IMR-90 (cell line): ENCODE data around the gene DNAH8. TPM values are rescaled to one million over a fixed set of nuclear protein-coding genes. Genes with fewer than 3 reads are reported as not detected.

Experiments used
- ATAC-seq: fragments of 200-7000 bp; cut with Tn5 transposase; 2 replicates; pipeline ENCODE4 v1.9.1; 2020; ENCODE audit warnings: low read depth, mild to moderate bottlenecking, moderate library complexity
- BruUV-seq: library from RNA; stranded (reverse); fragments of 400-500 nt; replicated peaks from 2 replicates; lab custom pipeline; 2021; lab: Mats Ljungman, UMichigan
- CTCF ChIA-PET: fragments of 300-600 bp; formaldehyde crosslinking; extraction: SDS; loops from one replicate; lab custom pipeline; 2021; ENCODE audit warnings: antibody characterized with exemption; lab: Yijun Ruan, JAX
- POLR2A ChIA-PET: fragments of 300-600 bp; sonication (Branson Sonifier 250); formaldehyde crosslinking; loops from one replicate; lab custom pipeline; 2022; ENCODE audit warnings: antibody characterized with exemption; ENCODE audit not compliant: unreplicated experiment; lab: Charles Lee
- DNase-seq: peaks from one replicate; pipeline ENCODE4 v3.0.0; 2013
- H2AFZ ChIP-seq: replicated peaks from 2 replicates; pipeline ENCODE3; 2013; ENCODE audit warnings: low read length, mild to moderate bottlenecking; ENCODE audit not compliant: poor library complexity
- H2AK5ac ChIP-seq: 2 replicates; pipeline ENCODE4 v1.6.1; 2013; ENCODE audit warnings: low read depth, low read length, inconsistent platforms
- H2AK9ac ChIP-seq: replicated peaks from 2 replicates; pipeline ENCODE3; 2013; ENCODE audit warnings: mild to moderate bottlenecking, low read depth, low read length, moderate library complexity; ENCODE audit not compliant: poor library complexity
- H2BK120ac ChIP-seq: 2 replicates; pipeline ENCODE4 v1.6.1; 2013; ENCODE audit warnings: low read depth, low read length, inconsistent platforms
- H2BK15ac ChIP-seq: 3 replicates; pipeline ENCODE4 v1.6.1; 2013; ENCODE audit warnings: low read depth, low read length, inconsistent platforms
- H2BK20ac ChIP-seq: 2 replicates; pipeline ENCODE4 v1.6.1; 2013; ENCODE audit warnings: low read depth, mild to moderate bottlenecking, inconsistent platforms, low read length, moderate library complexity
- H2BK5ac ChIP-seq: 2 replicates; pipeline ENCODE4 v1.6.1; 2013; ENCODE audit warnings: mild to moderate bottlenecking, low read depth, low read length, inconsistent platforms; ENCODE audit not compliant: poor library complexity, severe bottlenecking
- H3K14ac ChIP-seq: replicated peaks from 2 replicates; pipeline ENCODE4 v1.6.1; 2013; ENCODE audit warnings: low read depth, low read length, inconsistent platforms
- H3K18ac ChIP-seq: 2 replicates; pipeline ENCODE4 v1.6.1; 2013; ENCODE audit warnings: low read depth, low read length, control low read depth
- H3K23ac ChIP-seq: 2 replicates; pipeline ENCODE4 v1.6.1; 2013; ENCODE audit warnings: low read depth, low read length, inconsistent platforms
- H3K27ac ChIP-seq: 2 replicates; pipeline ENCODE4 v1.5.1; 2013; ENCODE audit warnings: mild to moderate bottlenecking, control low read depth, low read length; ENCODE audit not compliant: insufficient read depth
- H3K27me3 ChIP-seq: 2 replicates; pipeline ENCODE4 v1.6.1; 2013; ENCODE audit warnings: low read length; ENCODE audit not compliant: control insufficient read depth, insufficient read depth
- H3K36me3 ChIP-seq: 2 replicates; pipeline ENCODE4 v1.6.1; 2013; ENCODE audit warnings: low read length, mixed read lengths; ENCODE audit not compliant: control insufficient read depth, insufficient read depth
- H3K4ac ChIP-seq: 2 replicates; pipeline ENCODE4 v1.6.1; 2013; ENCODE audit warnings: low read depth, low read length, inconsistent platforms
- H3K4me1 ChIP-seq: 2 replicates; pipeline ENCODE4 v1.6.1; 2013; ENCODE audit warnings: low read length, mixed read lengths; ENCODE audit not compliant: control insufficient read depth, insufficient read depth
- H3K4me2 ChIP-seq: 2 replicates; pipeline ENCODE4 v1.6.1; 2013; ENCODE audit warnings: low read depth, mild to moderate bottlenecking, control low read depth, low read length, moderate library complexity
- H3K4me3 ChIP-seq: 2 replicates; pipeline ENCODE4 v1.5.1; 2013; ENCODE audit warnings: low read depth, mild to moderate bottlenecking, control low read depth, low read length, moderate library complexity; ENCODE audit not compliant: insufficient read depth
- H3K56ac ChIP-seq: 2 replicates; pipeline ENCODE4 v1.6.1; 2013; ENCODE audit warnings: low read length, inconsistent platforms; ENCODE audit not compliant: insufficient read depth; ENCODE audit errors: extremely low read depth
- H3K79me1 ChIP-seq, 2 experiments: 2 replicates each; pipeline ENCODE4 v1.6.1; 2013; ENCODE audit warnings: low read length in 2 of 2, inconsistent platforms in 1 of 2, low read depth in 1 of 2
- H3K9ac ChIP-seq: 2 replicates; pipeline ENCODE4 v1.6.1; 2013; ENCODE audit warnings: low read depth, low read length, control low read depth
- H3K9me1 ChIP-seq: 2 replicates; pipeline ENCODE4 v1.6.1; 2013; ENCODE audit warnings: low read length, inconsistent platforms; ENCODE audit not compliant: insufficient read depth
- H3K9me3 ChIP-seq: 2 replicates; pipeline ENCODE4 v1.6.1; 2013; ENCODE audit warnings: low read length; ENCODE audit not compliant: control insufficient read depth, insufficient read depth
- H4K20me1 ChIP-seq: 2 replicates; pipeline ENCODE4 v1.6.1; 2013; ENCODE audit warnings: low read length, inconsistent platforms; ENCODE audit not compliant: insufficient read depth
- H4K5ac ChIP-seq: 2 replicates; pipeline ENCODE4 v1.6.1; 2013; ENCODE audit warnings: mild to moderate bottlenecking, low read depth, low read length, control low read depth
- H4K8ac ChIP-seq, 2 experiments: 2 replicates each; pipeline ENCODE4 v1.6.1; 2013; ENCODE audit warnings: low read depth in 2 of 2, low read length in 2 of 2, control low read depth in 1 of 2, inconsistent platforms in 1 of 2
- H4K91ac ChIP-seq: 2 replicates; pipeline ENCODE4 v1.6.1; 2013; ENCODE audit warnings: low read depth, low read length, inconsistent platforms; ENCODE audit not compliant: insufficient read depth
- BHLHE40 ChIP-seq: fragments of 150-350 bp; IDR thresholded peaks from 2 replicates; pipeline ENCODE4 v1.6.1; 2016; ENCODE audit warnings: mild to moderate bottlenecking, low read depth, low read length
- CEBPB ChIP-seq: IDR thresholded peaks from 2 replicates; pipeline ENCODE4 v1.6.1; 2012; ENCODE audit warnings: low read depth, low read length, improper control_type of control experiment
- CHD1 ChIP-seq: IDR thresholded peaks from 2 replicates; pipeline ENCODE4 v1.6.1; 2012; ENCODE audit warnings: low read depth, low read length, improper control_type of control experiment
- FOS ChIP-seq: fragments of 150-350 bp; IDR thresholded peaks from 2 replicates; pipeline ENCODE4 v1.6.1; 2016; ENCODE audit warnings: low read depth, low read length
- MAFK ChIP-seq: IDR thresholded peaks from 2 replicates; pipeline ENCODE4 v1.6.1; 2012; ENCODE audit warnings: low read depth, low read length, improper control_type of control experiment
- MAZ ChIP-seq: IDR thresholded peaks from 2 replicates; pipeline ENCODE4 v1.6.1; 2012; ENCODE audit warnings: low read depth, mild to moderate bottlenecking, low read length, improper control_type of control experiment, moderate library complexity, borderline replicate concordance
- MXI1 ChIP-seq: IDR thresholded peaks from 2 replicates; pipeline ENCODE4 v1.6.1; 2012; ENCODE audit warnings: low read depth, mild to moderate bottlenecking, low read length, moderate library complexity, borderline replicate concordance
- NFE2L2 ChIP-seq: fragments of 150-350 bp; IDR thresholded peaks from 2 replicates; pipeline ENCODE4 v1.6.1; 2016; ENCODE audit warnings: low read depth, mild to moderate bottlenecking, low read length
- POLR2A ChIP-seq: IDR thresholded peaks from 2 replicates; pipeline ENCODE4 v1.6.1; 2012; ENCODE audit warnings: mild to moderate bottlenecking, low read depth, low read length
- RAD21 ChIP-seq: IDR thresholded peaks from 2 replicates; pipeline ENCODE4 v1.6.1; 2012; ENCODE audit warnings: low read length, improper control_type of control experiment
- RCOR1 ChIP-seq: IDR thresholded peaks from 2 replicates; pipeline ENCODE4 v1.6.1; 2012; ENCODE audit warnings: mild to moderate bottlenecking, low read length, improper control_type of control experiment; ENCODE audit not compliant: insufficient replicate concordance
- RFX5 ChIP-seq: IDR thresholded peaks from 2 replicates; pipeline ENCODE4 v1.8.0; 2012; ENCODE audit warnings: low read depth, mild to moderate bottlenecking, low read length, moderate library complexity
- SMC3 ChIP-seq: fragments of 150-350 bp; IDR thresholded peaks from 2 replicates; pipeline ENCODE4 v1.6.1; 2016; ENCODE audit warnings: low read depth, mild to moderate bottlenecking, antibody characterized with exemption, low read length, moderate library complexity
- WGBS, 2 experiments: methylation state at CpG; one replicate each; pipeline versions ENCODE4 v1.1.5 to v1.1.7; 2013; ENCODE audit warnings: missing lambda C conversion rate in 2 of 2; ENCODE audit not compliant: insufficient read length in 1 of 2; ENCODE audit errors: extremely low coverage in 2 of 2; 5-methylcytosine and 5-hydroxymethylcytosine counted together
- dilution Hi-C: fragments of 300-500 bp; cut with HindIII; formaldehyde crosslinking; loops from one replicate; pipeline ENCODE4 v1.14.3; 2018; ENCODE audit warnings: low sequenced_read_pairs; ENCODE audit not compliant: unreplicated experiment
- in situ Hi-C: fragments of 300-500 bp; cut with MboI; formaldehyde crosslinking; loops from 3 replicates; pipeline ENCODE4 v1.14.3; 2019; ENCODE audit warnings: low sequenced_read_pairs, inconsistent platforms, mixed read lengths
- intact Hi-C: fragments of 100-400 bp; cut with micrococcal nuclease; formaldehyde crosslinking; loops from 2 replicates; pipeline ENCODE4 v1.10.0; 2022
- polyA plus RNA-seq, 3 experiments: library from polyadenylated mRNA; depleted of rRNA; stranded (reverse); fragments of >200 nt; gene quantifications; 2 replicates each; pipeline ENCODE4 v1.2.3, GENCODE V29; 2012; ENCODE audit warnings: low replicate concordance in 1 of 3
- total RNA-seq: library from RNA; depleted of rRNA; stranded (reverse); fragments of >200 nt; gene quantifications from 2 replicates; pipeline ENCODE4 v1.2.3, GENCODE V29; 2012
- TF ChIP-seq, protein P1 (sequence below): fragments of 150-350 bp; IDR thresholded peaks from 2 replicates; pipeline ENCODE4 v1.6.1; 2017; ENCODE audit warnings: mild to moderate bottlenecking, antibody characterized with exemption, low read length, low read depth
- TF ChIP-seq, protein P2 (sequence below): conservative IDR thresholded peaks from 2 replicates; pipeline ENCODE4 v1.5.1; 2012; ENCODE audit warnings: mild to moderate bottlenecking, low read depth, low read length, improper control_type of control experiment
- TF ChIP-seq, protein P3 (sequence below): fragments of 150-350 bp; IDR thresholded peaks from 2 replicates; pipeline ENCODE4 v1.6.1; 2016; ENCODE audit warnings: low read depth, mild to moderate bottlenecking, low read length, moderate library complexity, borderline replicate concordance

Gene DNAH8
- total and polyA plus RNA-seq, 2 of the 4 experiments (the other 2 are of a cell fraction) = not detected

DNA sequence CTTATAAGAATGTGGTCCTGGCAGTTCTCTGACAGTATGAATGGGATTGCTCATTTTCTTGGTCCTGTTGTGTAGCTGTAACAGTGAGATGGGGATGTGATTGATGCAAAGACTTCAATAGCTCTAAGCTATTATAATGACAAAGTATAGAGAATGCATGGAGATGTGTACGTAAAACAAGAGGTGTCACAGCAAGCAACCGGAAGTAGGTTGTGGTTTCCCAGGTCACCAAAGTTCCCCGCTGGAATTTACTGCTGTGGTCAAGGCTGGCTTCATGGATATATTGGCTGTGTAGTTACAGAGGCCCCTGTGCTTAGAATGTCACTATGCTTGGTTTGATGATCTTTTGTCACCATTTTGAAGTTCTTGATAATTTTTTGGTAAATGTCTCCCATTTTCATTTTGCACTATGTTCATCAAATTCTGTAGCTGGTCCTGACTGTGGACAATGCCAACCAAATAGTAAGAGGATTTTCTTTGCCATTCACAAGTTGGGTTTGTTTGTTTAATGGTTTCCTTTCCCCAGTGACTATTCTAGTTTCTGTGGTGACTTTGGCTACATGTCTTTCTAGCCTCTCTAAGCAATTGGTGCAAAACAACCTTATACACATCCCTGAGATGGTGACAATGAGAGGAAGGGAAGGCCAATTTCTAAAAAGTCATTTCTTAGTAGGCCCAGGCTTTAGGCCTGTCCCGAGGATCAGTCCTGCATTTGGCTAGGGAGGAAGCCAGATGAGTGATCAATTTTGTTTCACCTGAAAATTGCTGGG is 10.5 kb downstream of the DNAH8 start:
- H4K91ac ChIP-seq = no peak overlapping the region
- no peak overlapping the region for H2AK5ac ChIP-seq
- H3K79me1 ChIP-seq = no peaks in the 10 kb centered on the region
- CTCF ChIA-PET = no interaction called here
- 43% methylated on average over 2 of the region's 4 CpGs; no CpG with 5 or more reads in 1 of the 2 experiments for WGBS, 2 experiments
- no peak overlapping the region for H3K27ac ChIP-seq
- H2AFZ ChIP-seq = no peak overlapping the region
- H2BK5ac ChIP-seq = no peak overlapping the region
- DNase-seq = no peak
- H3K9me1 ChIP-seq = no peaks in the 10 kb centered on the region
- no peak overlapping the region for H3K23ac ChIP-seq
- H3K4me1 ChIP-seq = no peaks in the 10 kb centered on the region
- no peak overlapping the region for H2BK20ac ChIP-seq
- TF ChIP-seq MAZ = no peak
- TF ChIP-seq BHLHE40 = no peak
- TF ChIP-seq, protein P1, sequence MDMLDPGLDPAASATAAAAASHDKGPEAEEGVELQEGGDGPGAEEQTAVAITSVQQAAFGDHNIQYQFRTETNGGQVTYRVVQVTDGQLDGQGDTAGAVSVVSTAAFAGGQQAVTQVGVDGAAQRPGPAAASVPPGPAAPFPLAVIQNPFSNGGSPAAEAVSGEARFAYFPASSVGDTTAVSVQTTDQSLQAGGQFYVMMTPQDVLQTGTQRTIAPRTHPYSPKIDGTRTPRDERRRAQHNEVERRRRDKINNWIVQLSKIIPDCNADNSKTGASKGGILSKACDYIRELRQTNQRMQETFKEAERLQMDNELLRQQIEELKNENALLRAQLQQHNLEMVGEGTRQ = no peak
- no peak for TF ChIP-seq MAFK
- TF ChIP-seq RCOR1 = no peak
- TF ChIP-seq CHD1 = no peak
- no peak for TF ChIP-seq FOS
- TF ChIP-seq MXI1 = no peak
- no peak for TF ChIP-seq POLR2A
- TF ChIP-seq CEBPB = no peak
- no peak for TF ChIP-seq NFE2L2
- TF ChIP-seq, protein P2, sequence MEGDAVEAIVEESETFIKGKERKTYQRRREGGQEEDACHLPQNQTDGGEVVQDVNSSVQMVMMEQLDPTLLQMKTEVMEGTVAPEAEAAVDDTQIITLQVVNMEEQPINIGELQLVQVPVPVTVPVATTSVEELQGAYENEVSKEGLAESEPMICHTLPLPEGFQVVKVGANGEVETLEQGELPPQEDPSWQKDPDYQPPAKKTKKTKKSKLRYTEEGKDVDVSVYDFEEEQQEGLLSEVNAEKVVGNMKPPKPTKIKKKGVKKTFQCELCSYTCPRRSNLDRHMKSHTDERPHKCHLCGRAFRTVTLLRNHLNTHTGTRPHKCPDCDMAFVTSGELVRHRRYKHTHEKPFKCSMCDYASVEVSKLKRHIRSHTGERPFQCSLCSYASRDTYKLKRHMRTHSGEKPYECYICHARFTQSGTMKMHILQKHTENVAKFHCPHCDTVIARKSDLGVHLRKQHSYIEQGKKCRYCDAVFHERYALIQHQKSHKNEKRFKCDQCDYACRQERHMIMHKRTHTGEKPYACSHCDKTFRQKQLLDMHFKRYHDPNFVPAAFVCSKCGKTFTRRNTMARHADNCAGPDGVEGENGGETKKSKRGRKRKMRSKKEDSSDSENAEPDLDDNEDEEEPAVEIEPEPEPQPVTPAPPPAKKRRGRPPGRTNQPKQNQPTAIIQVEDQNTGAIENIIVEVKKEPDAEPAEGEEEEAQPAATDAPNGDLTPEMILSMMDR = no peak
- TF ChIP-seq SMC3 = no peak
- TF ChIP-seq RAD21 = no peak
- no peak for TF ChIP-seq RFX5
- TF ChIP-seq, protein P3, sequence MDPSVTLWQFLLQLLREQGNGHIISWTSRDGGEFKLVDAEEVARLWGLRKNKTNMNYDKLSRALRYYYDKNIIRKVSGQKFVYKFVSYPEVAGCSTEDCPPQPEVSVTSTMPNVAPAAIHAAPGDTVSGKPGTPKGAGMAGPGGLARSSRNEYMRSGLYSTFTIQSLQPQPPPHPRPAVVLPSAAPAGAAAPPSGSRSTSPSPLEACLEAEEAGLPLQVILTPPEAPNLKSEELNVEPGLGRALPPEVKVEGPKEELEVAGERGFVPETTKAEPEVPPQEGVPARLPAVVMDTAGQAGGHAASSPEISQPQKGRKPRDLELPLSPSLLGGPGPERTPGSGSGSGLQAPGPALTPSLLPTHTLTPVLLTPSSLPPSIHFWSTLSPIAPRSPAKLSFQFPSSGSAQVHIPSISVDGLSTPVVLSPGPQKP = no peak
- H3K9me3 ChIP-seq = no peaks in the 10 kb centered on the region
- in situ Hi-C loops = no loop called here
- H2BK15ac ChIP-seq = no peak overlapping the region
- no peaks in the 10 kb centered on the region for H3K36me3 ChIP-seq
- no peak overlapping the region for H3K4me2 ChIP-seq
- H3K56ac ChIP-seq = no peak overlapping the region
- intact Hi-C loops = no loop called here
- H4K5ac ChIP-seq = no peak overlapping the region
- no peak overlapping the region for H3K9ac ChIP-seq
- no TSS peak for BruUV-seq
- no peak for ATAC-seq
- no peak overlapping the region for H3K4ac ChIP-seq
- no peaks in the 10 kb centered on the region for H4K20me1 ChIP-seq
- POLR2A ChIA-PET = no interaction called here
- H3K27me3 ChIP-seq = no peaks in the 10 kb centered on the region; the same call in none of the 2 replicates
- no peak overlapping the region for H3K14ac ChIP-seq
- dilution Hi-C loops = no loop called here
- no peak overlapping the region for H3K4me3 ChIP-seq
- H2BK120ac ChIP-seq = no peak overlapping the region
- H2AK9ac ChIP-seq = no peak overlapping the region
- no peak overlapping the region for H3K18ac ChIP-seq
- no peak overlapping the region for H4K8ac ChIP-seq
